Tibial nerve (tissue), 4 donors: ENCODE data around the gene PRH2. TPM values are rescaled to one million over a fixed set of nuclear protein-coding genes. Genes with fewer than 3 reads are reported as not detected.

Experiments used
- DNase-seq, 2 donors: peaks; one replicate each; pipeline ENCODE4 v3.0.0-alpha.2; 2019; ENCODE audit warnings: low spot score in 2 of 2
- H3K27ac ChIP-seq, 4 donors: fragments of 200-600 bp; sonication (generic) in 3 of 4; one replicate each; pipeline ENCODE4 v1.5.1; 2017 to 2019; ENCODE audit warnings: mild to moderate bottlenecking in 1 of 4
- H3K27me3 ChIP-seq, 2 donors: fragments of 200-600 bp; sonication (generic) in 1 of 2; one replicate each; pipeline versions ENCODE4 v1.5.1 to v1.6.0; 2017 to 2019
- H3K36me3 ChIP-seq, 3 donors: fragments of 200-600 bp; sonication (generic); one replicate each; pipeline ENCODE4 v1.5.1; 2018 to 2019
- H3K4me1 ChIP-seq, 4 donors: fragments of 200-600 bp; sonication (generic) in 3 of 4; one replicate each; pipeline ENCODE4 v1.5.1; 2017 to 2019
- H3K4me3 ChIP-seq, 4 donors: fragments of 200-600 bp; sonication (generic) in 3 of 4; one replicate each; pipeline ENCODE4 v1.5.1; 2017 to 2019; ENCODE audit warnings: mild to moderate bottlenecking in 1 of 4, moderate library complexity in 1 of 4
- H3K9me3 ChIP-seq, 4 donors: fragments of 200-600 bp; sonication (generic) in 3 of 4; one replicate each; pipeline ENCODE4 v1.5.1; 2017 to 2019
- CTCF ChIP-seq, 5 experiments: fragments of 200-600 bp in 3 of 5; fragments of 450-650 bp in 2 of 5; sonication (generic) in 3 of 5; IDR thresholded peaks; one replicate each; pipeline ENCODE4 v1.5.1; 2016 to 2019; ENCODE audit warnings: antibody characterized with exemption in 5 of 5, mild to moderate bottlenecking in 3 of 5, moderate library complexity in 2 of 5
- EP300 ChIP-seq, 2 donors: sonication (generic); formaldehyde crosslinking; IDR thresholded peaks; one replicate each; pipeline ENCODE4 v1.6.1; 2017; ENCODE audit warnings: antibody characterized with exemption in 2 of 2, mild to moderate bottlenecking in 1 of 2
- POLR2A ChIP-seq, 2 donors: fragments of 450-650 bp; IDR thresholded peaks; one replicate each; pipeline ENCODE4 v1.6.1; 2017; ENCODE audit warnings: antibody characterized with exemption in 2 of 2, mild to moderate bottlenecking in 2 of 2, moderate library complexity in 2 of 2
- WGBS, 2 donors: methylation state at CpG; one replicate each; pipeline ENCODE4 v1.1.5; 2018; 5-methylcytosine and 5-hydroxymethylcytosine counted together
- total RNA-seq, 4 donors: library from RNA; depleted of rRNA; stranded (reverse); fragments of >200 nt; gene quantifications; one replicate each; pipeline ENCODE4 v1.1.0, GENCODE V29; 2016

The PRH2 gene
- total RNA-seq, 4 donors from 2014 or later, result 2.0 to 14.4 TPM; not detected in 2

DNA sequence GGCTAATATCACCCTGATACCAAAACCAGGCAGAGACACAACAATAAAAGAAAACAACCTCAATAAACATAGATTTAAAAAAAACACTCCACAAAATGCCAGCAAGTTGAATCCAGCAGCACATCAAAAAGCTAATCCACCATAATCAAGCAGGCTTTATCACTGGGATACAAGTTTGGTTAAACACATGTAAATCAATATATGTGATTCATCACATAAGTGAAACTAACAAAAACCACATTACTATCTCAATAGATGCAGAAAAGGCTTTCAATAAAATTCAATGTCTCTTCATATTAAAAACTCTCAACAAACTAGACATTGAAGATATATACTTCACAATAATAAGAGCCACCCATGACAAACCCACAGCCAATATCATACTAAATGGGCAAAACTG lies 27.0 kb downstream of the PRH2 start:
- no peak overlapping the region for H3K27ac ChIP-seq
- no peak for DNase-seq
- H3K4me3 ChIP-seq, result no peak overlapping the region
- no peaks in the 10 kb centered on the region for H3K4me1 ChIP-seq
- TF ChIP-seq EP300 (IDR thresholded peaks at IDR 0.05) (no peak), CTCF (IDR thresholded peaks at IDR 0.05) (no peak), POLR2A (IDR thresholded peaks at IDR 0.05) (no peak)
- no peaks in the 10 kb centered on the region for H3K27me3 ChIP-seq
- no peaks in the 10 kb centered on the region for H3K36me3 ChIP-seq
- H3K9me3 ChIP-seq, result peaks cover 0 to 32% (median 9%) of the 10 kb centered on the region in 4 donors

DNA sequence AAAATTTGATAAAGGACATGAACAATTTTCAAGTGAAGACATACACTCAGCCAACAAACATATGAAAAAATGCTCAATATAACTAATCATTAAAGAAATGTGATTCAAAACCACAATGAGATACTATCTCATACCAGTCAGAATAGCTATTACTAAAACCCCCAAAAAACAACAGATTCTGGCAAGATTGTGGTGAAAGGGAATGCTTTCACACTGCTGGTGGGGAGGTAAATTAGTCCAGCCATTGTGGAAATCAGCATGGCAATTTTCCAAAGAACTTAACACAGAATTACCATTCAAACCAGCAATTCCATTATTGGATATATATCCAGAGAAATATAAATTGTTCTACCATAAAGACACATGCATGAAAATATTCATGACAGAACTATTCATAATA lies 28.7 kb downstream of the PRH2 start:
- no peaks in the 10 kb centered on the region for H3K36me3 ChIP-seq
- no peak for DNase-seq
- TF ChIP-seq EP300 (IDR thresholded peaks at IDR 0.05) (no peak), POLR2A (IDR thresholded peaks at IDR 0.05) (no peak), CTCF (IDR thresholded peaks at IDR 0.05) (no peak)

DNA sequence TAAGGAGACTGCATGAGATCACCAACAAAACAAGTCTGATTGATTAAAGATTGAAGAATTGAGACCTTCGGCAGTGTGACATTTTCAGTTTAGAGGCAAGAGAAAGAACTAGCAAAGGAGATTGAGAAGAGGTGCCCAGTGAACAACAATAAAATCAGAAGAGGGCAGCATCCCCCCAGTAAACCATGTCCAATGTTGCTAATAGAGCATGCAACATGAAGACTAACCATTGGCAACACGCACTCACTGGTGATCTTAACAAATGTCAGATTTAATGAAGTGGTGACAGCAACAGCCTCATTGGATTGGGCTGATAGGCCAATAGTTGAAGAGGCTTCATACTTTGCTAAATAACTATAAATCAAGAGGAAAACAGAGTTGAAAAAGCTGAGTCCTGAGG lies 30.8 kb downstream of the PRH2 start:
- Histone ChIP-seq H3K27me3 (no peaks in the 10 kb centered on the region), H3K36me3 (no peaks in the 10 kb centered on the region), H3K4me3 (no peak overlapping the region), H3K27ac (no peak overlapping the region), H3K4me1 (no peaks in the 10 kb centered on the region), H3K9me3 (peaks cover 0 to 25% (median 7%) of the 10 kb centered on the region in 4 donors)
- no peak for DNase-seq
- TF ChIP-seq POLR2A (IDR thresholded peaks at IDR 0.05) (no peak), CTCF (IDR thresholded peaks at IDR 0.05) (no peak), EP300 (IDR thresholded peaks at IDR 0.05) (no peak)
- 80 to 89% methylated on average over 2 of the region's 2 CpGs for WGBS, 2 donors

More for the DNA sequence above, 28.7 kb downstream of the PRH2 start:
- Histone ChIP-seq H3K4me3 (no peak overlapping the region), H3K27ac (no peak overlapping the region), H3K4me1 (no peaks in the 10 kb centered on the region), H3K27me3 (no peaks in the 10 kb centered on the region), H3K9me3 (peaks cover 0 to 32% (median 9%) of the 10 kb centered on the region in 4 donors)

DNA sequence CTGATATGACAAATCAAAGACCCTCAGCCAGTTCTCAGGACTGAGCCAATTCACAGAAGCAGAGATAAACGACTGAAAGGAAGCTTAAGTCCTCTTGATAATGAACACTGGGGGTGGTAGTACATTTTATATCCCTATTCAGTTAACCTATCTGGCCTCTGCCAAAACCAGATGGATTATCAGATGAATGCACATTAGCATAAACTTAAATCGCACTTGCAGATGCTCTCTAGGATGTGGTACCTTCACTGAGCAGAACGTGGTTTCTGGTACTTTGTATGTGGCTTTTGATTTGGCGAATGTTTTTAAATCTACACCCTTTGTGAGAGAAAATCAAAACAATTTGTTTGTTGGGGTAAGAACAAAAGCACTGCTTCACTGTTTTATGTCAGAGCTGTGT lies 31.2 kb downstream of the PRH2 start:
- Histone ChIP-seq H3K36me3 (no peaks in the 10 kb centered on the region), H3K27me3 (no peaks in the 10 kb centered on the region), H3K4me3 (no peak overlapping the region), H3K9me3 (peaks cover 0 to 21% (median 6%) of the 10 kb centered on the region in 4 donors), H3K4me1 (no peaks in the 10 kb centered on the region), H3K27ac (no peak overlapping the region)
- TF ChIP-seq EP300 (IDR thresholded peaks at IDR 0.05) (no peak), POLR2A (IDR thresholded peaks at IDR 0.05) (no peak), CTCF (IDR thresholded peaks at IDR 0.05) (no peak)
- DNase-seq, result no peak
- WGBS, 2 donors, result 73 to 74% methylated on average over 4 of the region's 4 CpGs

GRCh38 chr12:10965476-10965875 lies 36.4 kb downstream of the PRH2 start:
- H3K4me3 ChIP-seq, result no peak overlapping the region
- no peak for DNase-seq
- H3K27me3 ChIP-seq, result no peaks in the 10 kb centered on the region
- 83 to 96% methylated on average over 1 of the region's 1 CpG for WGBS, 2 donors
- peaks cover 0 to 16% (median 0%) of the 10 kb centered on the region in 4 donors for H3K4me1 ChIP-seq
- no peaks in the 10 kb centered on the region for H3K36me3 ChIP-seq
- H3K27ac ChIP-seq, result no peak overlapping the region
- H3K9me3 ChIP-seq, result no peaks in the 10 kb centered on the region
- TF ChIP-seq CTCF (IDR thresholded peaks at IDR 0.05) (no peak), POLR2A (IDR thresholded peaks at IDR 0.05) (no peak), EP300 (IDR thresholded peaks at IDR 0.05) (no peak)
